Measurements from ENCODE around the gene CCR6.
"Not testable (repeated sequence)": the region's sequence is repeated elsewhere in the genome, so short reads cannot be mapped to it uniquely, and the experiment has no call there.

Gene CCR6

GRCh38 chr6:167122827-167123657, at the start of gene CCR6:
Gene CCR6 (plus strand): TSS chr6:167123096. CDS start chr6:167136135, 13,039 bp downstream.
- no peak for DNase-seq (ENCODE audit: low spot score)

GRCh38 chr6:167073679-167074274, 49.1 kb upstream of the CCR6 start:
- DNase-seq (ENCODE audit: low spot score) = no peak

- no peak for DNase-seq (ENCODE audit: low spot score)
Observed at GRCh38 chr6:167077241-167077932, 45.5 kb upstream of the CCR6 start.

- no peak for DNase-seq (ENCODE audit: low spot score)
Observed at GRCh38 chr6:167078745-167079144, 44.2 kb upstream of the CCR6 start.

GRCh38 chr6:167079853-167080297, 43.0 kb upstream of the CCR6 start:
- no peak for DNase-seq (ENCODE audit: low spot score)

GRCh38 chr6:167087857-167088354, 35.0 kb upstream of the CCR6 start:
- no peak for DNase-seq (ENCODE audit: low spot score)

GRCh38 chr6:167088741-167089140, 34.2 kb upstream of the CCR6 start:
- not testable (repeated sequence) for DNase-seq (ENCODE audit: low spot score)

GRCh38 chr6:167089243-167090142, 33.4 kb upstream of the CCR6 start:
- DNase-seq (ENCODE audit: low spot score) = no peak

- no peak for DNase-seq (ENCODE audit: low spot score)
Observed at GRCh38 chr6:167090171-167090570, 32.7 kb upstream of the CCR6 start.

GRCh38 chr6:167091026-167091804, 31.7 kb upstream of the CCR6 start:
- DNase-seq (ENCODE audit: low spot score) = no peak

GRCh38 chr6:167091805-167092107, 31.1 kb upstream of the CCR6 start:
- DNase-seq (ENCODE audit: low spot score) = no peak

- no peak for DNase-seq (ENCODE audit: low spot score)
Observed at GRCh38 chr6:167092672-167093339, 30.1 kb upstream of the CCR6 start.

GRCh38 chr6:167093406-167093921, 29.4 kb upstream of the CCR6 start:
- DNase-seq (ENCODE audit: low spot score) = no peak

GRCh38 chr6:167093922-167094432, 28.9 kb upstream of the CCR6 start:
- DNase-seq (ENCODE audit: low spot score) = no peak

- DNase-seq (ENCODE audit: low spot score) = no peak
Observed at GRCh38 chr6:167094436-167094819, 28.5 kb upstream of the CCR6 start.

- peak; percentile 67 for DNase-seq (ENCODE audit: low spot score)
Observed at GRCh38 chr6:167094820-167095637, 27.9 kb upstream of the CCR6 start.

- no peak for DNase-seq (ENCODE audit: low spot score)
Observed at GRCh38 chr6:167095888-167096287, 27.0 kb upstream of the CCR6 start.

- DNase-seq (ENCODE audit: low spot score) = no peak
Observed at GRCh38 chr6:167096991-167097390, 25.9 kb upstream of the CCR6 start.

GRCh38 chr6:167097770-167098169, 25.1 kb upstream of the CCR6 start:
- no peak for DNase-seq (ENCODE audit: low spot score)
